ENCODE data around the gene SFXN4.
A peak's percentile ranks its signal among the peaks of the same experiment; 100 is the strongest.

The SFXN4 gene

GRCh38 chr10:119208553-119208940 is 43.0 kb upstream of the SFXN4 start:
- no peak for TF ChIP-seq CTCF (conservative IDR thresholded peaks at IDR 0.05; ENCODE audit: low read length)
- no peak for TF ChIP-seq EZH2phosphoT487 (IDR thresholded peaks at IDR 0.05; ENCODE audit: borderline replicate concordance)
- H3K9ac ChIP-seq (ENCODE audit: low read depth, low read length, poor library complexity, severe bottlenecking), result peak overlapping the region; percentile 77

GRCh38 chr10:119207713-119208552 is 42.4 kb upstream of the SFXN4 start:
- no peaks in the 10 kb centered on the region for H3K9me3 ChIP-seq (ENCODE audit: insufficient read depth, low read depth, low read length)
- H3K9ac ChIP-seq (ENCODE audit: low read depth, low read length, poor library complexity, severe bottlenecking), result peak overlapping the region; percentile 77
- peaks cover 45% of the 10 kb centered on the region for H3K79me2 ChIP-seq (ENCODE audit: insufficient read depth, low read length)
- peaks cover 45% of the 10 kb centered on the region for H3K4me1 ChIP-seq (ENCODE audit: insufficient read depth, low read length, poor library complexity, severe bottlenecking)
- H3K36me3 ChIP-seq (ENCODE audit: insufficient read depth, low read length), result no peaks in the 10 kb centered on the region
- TF ChIP-seq EZH2phosphoT487 (IDR thresholded peaks at IDR 0.05; ENCODE audit: borderline replicate concordance), result no peak
- TF ChIP-seq CTCF (conservative IDR thresholded peaks at IDR 0.05; ENCODE audit: low read length), result no peak
- no peaks in the 10 kb centered on the region for H4K20me1 ChIP-seq (ENCODE audit: insufficient read depth, low read length, poor library complexity, severe bottlenecking)
- no peaks in the 10 kb centered on the region for H3K9me2 ChIP-seq (replicated peaks; ENCODE audit: low read depth, low read length)
- no peaks in the 10 kb centered on the region for H3K27me3 ChIP-seq (ENCODE audit: insufficient read depth, low read length, poor library complexity, severe bottlenecking)
- peak overlapping the region; percentile 48 for H2AFZ ChIP-seq (ENCODE audit: low read length)
- H3K4me2 ChIP-seq (ENCODE audit: low read depth, low read length, poor library complexity, severe bottlenecking), result peak overlapping the region; percentile 96
- peaks cover 19% of the 10 kb centered on the region for H3F3A ChIP-seq (ENCODE audit: low read depth)
- peak overlapping the region; percentile 83 for H3K4me3 ChIP-seq (ENCODE audit: low read length, poor library complexity, severe bottlenecking)

More at GRCh38 chr10:119208553-119208940, 43.0 kb upstream of the SFXN4 start:
- Histone ChIP-seq H3K4me2 (ENCODE audit: low read depth, low read length, poor library complexity, severe bottlenecking) (peak overlapping the region; percentile 96), H3K4me1 (ENCODE audit: insufficient read depth, low read length, poor library complexity, severe bottlenecking) (peaks cover 51% of the 10 kb centered on the region), H3K79me2 (ENCODE audit: insufficient read depth, low read length) (peaks cover 50% of the 10 kb centered on the region), H4K20me1 (ENCODE audit: insufficient read depth, low read length, poor library complexity, severe bottlenecking) (no peaks in the 10 kb centered on the region), H3F3A (ENCODE audit: low read depth) (peaks cover 19% of the 10 kb centered on the region), H3K27me3 (ENCODE audit: insufficient read depth, low read length, poor library complexity, severe bottlenecking) (no peaks in the 10 kb centered on the region), H3K9me3 (ENCODE audit: insufficient read depth, low read depth, low read length) (no peaks in the 10 kb centered on the region), H3K9me2 (replicated peaks; ENCODE audit: low read depth, low read length) (no peaks in the 10 kb centered on the region), H2AFZ (ENCODE audit: low read length) (no peak overlapping the region; the same call in 1 of the 2 replicates), H3K4me3 (ENCODE audit: low read length, poor library complexity, severe bottlenecking) (peak overlapping the region; percentile 83), H3K36me3 (ENCODE audit: insufficient read depth, low read length) (no peaks in the 10 kb centered on the region)

- H3K9me2 ChIP-seq (replicated peaks; ENCODE audit: low read depth, low read length), result no peaks in the 10 kb centered on the region
- peak within 1 kb of the TSS; percentile 77 for H3K9ac ChIP-seq (ENCODE audit: low read depth, low read length, poor library complexity, severe bottlenecking)
- no peaks in the 10 kb centered on the region for H3K9me3 ChIP-seq (ENCODE audit: insufficient read depth, low read depth, low read length)
- H3K4me1 ChIP-seq (ENCODE audit: insufficient read depth, low read length, poor library complexity, severe bottlenecking), result peaks cover 39% of the 10 kb centered on the region
- H3K36me3 ChIP-seq (ENCODE audit: insufficient read depth, low read length), result no peaks in the 10 kb centered on the region
- H3K4me3 ChIP-seq (ENCODE audit: low read length, poor library complexity, severe bottlenecking), result peak within 1 kb of the TSS; percentile 83
- no peaks in the 10 kb centered on the region for H4K20me1 ChIP-seq (ENCODE audit: insufficient read depth, low read length, poor library complexity, severe bottlenecking)
- peaks cover 13% of the 10 kb centered on the region for H3F3A ChIP-seq (ENCODE audit: low read depth)
- H3K79me2 ChIP-seq (ENCODE audit: insufficient read depth, low read length), result peaks cover 41% of the 10 kb centered on the region
- peak within 1 kb of the TSS; percentile 96 for H3K4me2 ChIP-seq (ENCODE audit: low read depth, low read length, poor library complexity, severe bottlenecking)
- peak within 1 kb of the TSS; percentile 82 for H2AFZ ChIP-seq (ENCODE audit: low read length)
- no peak for TF ChIP-seq CTCF (conservative IDR thresholded peaks at IDR 0.05; ENCODE audit: low read length)
- TF ChIP-seq EZH2phosphoT487 (IDR thresholded peaks at IDR 0.05; ENCODE audit: borderline replicate concordance), result no peak
- H3K27me3 ChIP-seq (ENCODE audit: insufficient read depth, low read length, poor library complexity, severe bottlenecking), result no peaks in the 10 kb centered on the region
Measured at GRCh38 chr10:119207366-119207666, 41.8 kb upstream of the SFXN4 start, which contains the start of gene GRK5. GRK5 (plus strand) TSS chr10:119207571; CDS start chr10:119207918, 347 bp downstream.

Measured in Loucy (cell line).